OCI-LY1 (cell line): ENCODE measurements around the gene AMIGO1.

ENCODE experiments used
- H2AFZ ChIP-seq: fragments of 200-600 bp; sonication (generic), shearing (Covaris generic); 2 replicates; pipeline ENCODE4 v1.6.0; 2014; ENCODE audit warnings: antibody characterized with exemption, mild to moderate bottlenecking, low read length
- H3F3A ChIP-seq: fragments of 200-600 bp; sonication (generic), shearing (Covaris generic); 2 replicates; pipeline ENCODE4 v1.6.0; 2014; ENCODE audit warnings: mild to moderate bottlenecking, antibody characterized with exemption, low read length, moderate library complexity; ENCODE audit not compliant: insufficient read depth
- H3K27ac ChIP-seq: fragments of 200-600 bp; sonication (generic); 2 replicates; pipeline ENCODE4 v1.5.1; 2014; ENCODE audit warnings: low read length, mixed run types, mild to moderate bottlenecking, low read depth; ENCODE audit not compliant: poor library complexity, severe bottlenecking
- H3K27me3 ChIP-seq: fragments of 200-600 bp; sonication (generic); 2 replicates; pipeline ENCODE4 v1.6.0; 2014; ENCODE audit warnings: antibody characterized with exemption, mild to moderate bottlenecking, low read length, moderate library complexity; ENCODE audit not compliant: insufficient read depth
- H3K36me3 ChIP-seq: fragments of 200-600 bp; sonication (generic); 2 replicates; pipeline ENCODE4 v1.6.1; 2014; ENCODE audit warnings: mild to moderate bottlenecking, antibody characterized with exemption, low read length, moderate library complexity, mixed read lengths; ENCODE audit not compliant: insufficient read depth
- H3K4me1 ChIP-seq: fragments of 200-600 bp; sonication (generic); 2 replicates; pipeline ENCODE4 v1.5.1; 2014; ENCODE audit warnings: mild to moderate bottlenecking, low read length, moderate library complexity; ENCODE audit not compliant: insufficient read depth, severe bottlenecking
- H3K4me2 ChIP-seq: fragments of 200-600 bp; sonication (generic), shearing (Covaris generic); 2 replicates; pipeline ENCODE4 v1.6.1; 2014; ENCODE audit warnings: low read length
- H3K4me3 ChIP-seq: fragments of 200-600 bp; sonication (generic); 2 replicates; pipeline ENCODE4 v1.5.1; 2014; ENCODE audit warnings: low read length, low read depth, mild to moderate bottlenecking, mixed read lengths; ENCODE audit not compliant: poor library complexity, severe bottlenecking
- H3K79me2 ChIP-seq: fragments of 200-600 bp; shearing (Covaris generic); 2 replicates; pipeline ENCODE4 v1.6.1; 2016; ENCODE audit warnings: mixed run types, low read length, mixed read lengths; ENCODE audit not compliant: insufficient read depth
- H3K9ac ChIP-seq: fragments of 200-600 bp; sonication (generic), shearing (Covaris generic); 2 replicates; pipeline ENCODE4 v1.6.1; 2014; ENCODE audit warnings: mild to moderate bottlenecking, low read length, mixed read lengths
- H3K9me2 ChIP-seq: fragments of 200-600 bp; sonication (generic), shearing (Covaris generic); 2 replicates; pipeline ENCODE4 v1.6.1; 2014; ENCODE audit warnings: low read depth, mild to moderate bottlenecking, low read length, mixed read lengths
- H3K9me3 ChIP-seq: fragments of 200-600 bp; shearing (Covaris generic); 2 replicates; pipeline ENCODE4 v1.6.1; 2014; ENCODE audit warnings: low read length, mixed read lengths
- H4K20me1 ChIP-seq: fragments of 200-600 bp; sonication (generic), shearing (Covaris generic); 2 replicates; pipeline ENCODE4 v1.6.0; 2016; ENCODE audit warnings: mild to moderate bottlenecking, low read length; ENCODE audit not compliant: insufficient read depth
- CTCF ChIP-seq: fragments of 200-600 bp; sonication (generic), shearing (Covaris generic); IDR thresholded peaks from 2 replicates; pipeline ENCODE4 v1.5.1; 2017; ENCODE audit warnings: mild to moderate bottlenecking, antibody characterized with exemption, low read length, moderate library complexity, mixed read lengths
- EZH2 ChIP-seq: fragments of 200-600 bp; sonication (generic), shearing (Covaris generic); IDR thresholded peaks from 2 replicates; pipeline ENCODE4 v1.8.0; 2017; ENCODE audit warnings: borderline replicate concordance, mixed run types, mild to moderate bottlenecking, antibody characterized with exemption, low read length, moderate library complexity, mixed read lengths

AMIGO1 gene

GRCh38 chr1:109541102-109541501 is 31.6 kb upstream of the AMIGO1 start:
- Histone ChIP-seq H3K4me3 (no peak overlapping the region), H3K27me3 (no peaks in the 10 kb centered on the region; the same call in none of the 2 replicates), H3F3A (no peaks in the 10 kb centered on the region), H3K9me3 (no peaks in the 10 kb centered on the region), H3K9ac (no peak overlapping the region), H3K4me2 (no peak overlapping the region), H3K36me3 (no peaks in the 10 kb centered on the region), H3K79me2 (no peaks in the 10 kb centered on the region), H2AFZ (no peak overlapping the region), H3K27ac (no peak overlapping the region), H3K4me1 (peaks cover 2% of the 10 kb centered on the region), H4K20me1 (no peaks in the 10 kb centered on the region), H3K9me2 (no peaks in the 10 kb centered on the region)
- no peak for TF ChIP-seq EZH2
- TF ChIP-seq CTCF, result no peak

GRCh38 chr1:109539676-109540075 is 30.1 kb upstream of the AMIGO1 start, which contains the start of gene GPR61:
GPR61 (plus strand) TSS chr1:109539872; CDS start chr1:109543023, 3,151 bp downstream.
- Histone ChIP-seq H3F3A (no peaks in the 10 kb centered on the region), H3K4me2 (no peak within 1 kb of the TSS), H3K9me2 (no peaks in the 10 kb centered on the region), H3K36me3 (no peaks in the 10 kb centered on the region), H3K9me3 (no peaks in the 10 kb centered on the region), H3K27me3 (no peaks in the 10 kb centered on the region; the same call in none of the 2 replicates), H2AFZ (no peak within 1 kb of the TSS), H4K20me1 (no peaks in the 10 kb centered on the region), H3K9ac (no peak within 1 kb of the TSS), H3K27ac (no peak within 1 kb of the TSS), H3K4me1 (no peaks in the 10 kb centered on the region), H3K79me2 (no peaks in the 10 kb centered on the region), H3K4me3 (no peak within 1 kb of the TSS)
- no peak for TF ChIP-seq CTCF
- TF ChIP-seq EZH2, result no peak

- no peaks in the 10 kb centered on the region for H3K9me2 ChIP-seq
- H3K9me3 ChIP-seq, result no peaks in the 10 kb centered on the region
- no peak overlapping the region for H3K27ac ChIP-seq
- H3K4me2 ChIP-seq, result no peak overlapping the region
- no peaks in the 10 kb centered on the region for H3F3A ChIP-seq
- no peaks in the 10 kb centered on the region for H3K79me2 ChIP-seq
- H4K20me1 ChIP-seq, result no peaks in the 10 kb centered on the region
- H3K4me3 ChIP-seq, result no peak overlapping the region
- no peak overlapping the region for H3K9ac ChIP-seq
- no peaks in the 10 kb centered on the region for H3K4me1 ChIP-seq
- no peaks in the 10 kb centered on the region; the same call in none of the 2 replicates for H3K27me3 ChIP-seq
- no peaks in the 10 kb centered on the region for H3K36me3 ChIP-seq
- H2AFZ ChIP-seq, result no peak overlapping the region
- TF ChIP-seq CTCF (no peak), EZH2 (no peak)
Measured at GRCh38 chr1:109538827-109539555, 29.5 kb upstream of the AMIGO1 start.
